ENCODE data around the gene SLC35D3.
A peak's percentile ranks its signal among the peaks of the same experiment; 100 is the strongest.
"Not testable (repeated sequence)": the region's sequence is repeated elsewhere in the genome, so short reads cannot be mapped to it uniquely, and the experiment has no call there.

SLC35D3 gene

GRCh38 chr6:136921936-136922684 lies at the start of gene SLC35D3:
Gene SLC35D3 (plus strand): TSS chr6:136922301. CDS start chr6:136922429, 128 bp downstream.
- no peak within 1 kb of the TSS for H3K27ac Mint-ChIP-seq
- peak; percentile 63 for DNase-seq

GRCh38 chr6:136873748-136874147 lies 48.4 kb upstream of the SLC35D3 start:
- no peak overlapping the region for H3K27ac Mint-ChIP-seq
- peaks cover 24% of the 10 kb centered on the region for H3K9me3 Mint-ChIP-seq
- H3K4me1 Mint-ChIP-seq (ENCODE audit: low read depth) = peaks cover 7% of the 10 kb centered on the region
- DNase-seq = no peak
- H3K4me3 Mint-ChIP-seq = no peak overlapping the region
- H3K36me3 Mint-ChIP-seq (ENCODE audit: low read depth) = peaks cover 72% of the 10 kb centered on the region
- H3K27me3 Mint-ChIP-seq = no peaks in the 10 kb centered on the region

More at GRCh38 chr6:136921936-136922684, at the start of gene SLC35D3:
- no peaks in the 10 kb centered on the region for H3K36me3 Mint-ChIP-seq (ENCODE audit: low read depth)
- H3K4me1 Mint-ChIP-seq (ENCODE audit: low read depth) = peaks cover 35% of the 10 kb centered on the region
- H3K27me3 Mint-ChIP-seq = peaks cover 66% of the 10 kb centered on the region
- H3K9me3 Mint-ChIP-seq = no peaks in the 10 kb centered on the region
- H3K4me3 Mint-ChIP-seq = peak within 1 kb of the TSS; percentile 74

GRCh38 chr6:136876469-136876868 lies 45.6 kb upstream of the SLC35D3 start:
- not testable (repeated sequence) for H3K4me3 Mint-ChIP-seq; H3K27me3 Mint-ChIP-seq; H3K4me1 Mint-ChIP-seq (ENCODE audit: low read depth); DNase-seq; H3K27ac Mint-ChIP-seq
- H3K36me3 Mint-ChIP-seq (ENCODE audit: low read depth) = peaks cover 62% of the 10 kb centered on the region
- peaks cover 24% of the 10 kb centered on the region for H3K9me3 Mint-ChIP-seq

- no peak overlapping the region for H3K4me3 Mint-ChIP-seq
- peaks cover 7% of the 10 kb centered on the region for H3K4me1 Mint-ChIP-seq (ENCODE audit: low read depth)
- DNase-seq = no peak
- no peaks in the 10 kb centered on the region for H3K27me3 Mint-ChIP-seq
- H3K9me3 Mint-ChIP-seq = peaks cover 7% of the 10 kb centered on the region
- no peak overlapping the region for H3K27ac Mint-ChIP-seq
- peaks cover 26% of the 10 kb centered on the region for H3K36me3 Mint-ChIP-seq (ENCODE audit: low read depth)
Measured at GRCh38 chr6:136880748-136881460, 41.2 kb upstream of the SLC35D3 start.

- H3K9me3 Mint-ChIP-seq = no peaks in the 10 kb centered on the region
- no peak overlapping the region for H3K27ac Mint-ChIP-seq
- peaks cover 6% of the 10 kb centered on the region for H3K4me1 Mint-ChIP-seq (ENCODE audit: low read depth)
- no peaks in the 10 kb centered on the region for H3K27me3 Mint-ChIP-seq
- H3K36me3 Mint-ChIP-seq (ENCODE audit: low read depth) = peaks cover 10% of the 10 kb centered on the region
- DNase-seq = no peak
- H3K4me3 Mint-ChIP-seq = no peak overlapping the region
Measured at GRCh38 chr6:136886091-136886490, 36.0 kb upstream of the SLC35D3 start.

GRCh38 chr6:136887953-136888352 lies 34.1 kb upstream of the SLC35D3 start:
- DNase-seq = no peak
- H3K27me3 Mint-ChIP-seq = no peaks in the 10 kb centered on the region
- no peaks in the 10 kb centered on the region for H3K9me3 Mint-ChIP-seq
- H3K27ac Mint-ChIP-seq = no peak overlapping the region
- no peak overlapping the region for H3K4me3 Mint-ChIP-seq
- H3K36me3 Mint-ChIP-seq (ENCODE audit: low read depth) = peaks cover 16% of the 10 kb centered on the region
- H3K4me1 Mint-ChIP-seq (ENCODE audit: low read depth) = peaks cover 6% of the 10 kb centered on the region

GRCh38 chr6:136889271-136890193 lies 32.6 kb upstream of the SLC35D3 start:
- Mint-ChIP-seq H3K4me1 (ENCODE audit: low read depth) (peaks cover 6% of the 10 kb centered on the region), H3K36me3 (ENCODE audit: low read depth) (peaks cover 21% of the 10 kb centered on the region), H3K27me3 (no peaks in the 10 kb centered on the region), H3K4me3 (no peak overlapping the region), H3K27ac (no peak overlapping the region), H3K9me3 (no peaks in the 10 kb centered on the region)
- DNase-seq = no peak

GRCh38 chr6:136890194-136890839 lies 31.8 kb upstream of the SLC35D3 start:
- Mint-ChIP-seq H3K27me3 (no peaks in the 10 kb centered on the region), H3K27ac (no peak overlapping the region), H3K4me3 (no peak overlapping the region), H3K4me1 (ENCODE audit: low read depth) (peaks cover 6% of the 10 kb centered on the region), H3K9me3 (no peaks in the 10 kb centered on the region), H3K36me3 (ENCODE audit: low read depth) (peaks cover 21% of the 10 kb centered on the region)
- DNase-seq = no peak

- peaks cover 6% of the 10 kb centered on the region for H3K4me1 Mint-ChIP-seq (ENCODE audit: low read depth)
- H3K9me3 Mint-ChIP-seq = no peaks in the 10 kb centered on the region
- peaks cover 21% of the 10 kb centered on the region for H3K36me3 Mint-ChIP-seq (ENCODE audit: low read depth)
- no peak overlapping the region for H3K4me3 Mint-ChIP-seq
- DNase-seq = no peak
- no peak overlapping the region for H3K27ac Mint-ChIP-seq
- H3K27me3 Mint-ChIP-seq = no peaks in the 10 kb centered on the region
Measured at GRCh38 chr6:136890986-136891385, 31.1 kb upstream of the SLC35D3 start.

GRCh38 chr6:136893187-136893586 lies 28.9 kb upstream of the SLC35D3 start:
- Mint-ChIP-seq H3K27me3 (no peaks in the 10 kb centered on the region), H3K9me3 (no peaks in the 10 kb centered on the region), H3K4me1 (ENCODE audit: low read depth) (peaks cover 6% of the 10 kb centered on the region), H3K36me3 (ENCODE audit: low read depth) (peaks cover 23% of the 10 kb centered on the region), H3K27ac (no peak overlapping the region), H3K4me3 (no peak overlapping the region)
- DNase-seq = no peak

GRCh38 chr6:136895901-136896300 lies 26.2 kb upstream of the SLC35D3 start:
- H3K4me1 Mint-ChIP-seq (ENCODE audit: low read depth) = peaks cover 4% of the 10 kb centered on the region
- H3K4me3 Mint-ChIP-seq = no peak overlapping the region
- no peak overlapping the region for H3K27ac Mint-ChIP-seq
- DNase-seq = no peak
- H3K9me3 Mint-ChIP-seq = no peaks in the 10 kb centered on the region
- H3K27me3 Mint-ChIP-seq = no peaks in the 10 kb centered on the region
- H3K36me3 Mint-ChIP-seq (ENCODE audit: low read depth) = peaks cover 38% of the 10 kb centered on the region

GRCh38 chr6:136897071-136897470 lies 25.0 kb upstream of the SLC35D3 start:
- H3K4me3 Mint-ChIP-seq = no peak overlapping the region
- H3K36me3 Mint-ChIP-seq (ENCODE audit: low read depth) = peaks cover 44% of the 10 kb centered on the region
- H3K9me3 Mint-ChIP-seq = no peaks in the 10 kb centered on the region
- H3K27ac Mint-ChIP-seq = no peak overlapping the region
- H3K27me3 Mint-ChIP-seq = no peaks in the 10 kb centered on the region
- no peak for DNase-seq
- peaks cover 4% of the 10 kb centered on the region for H3K4me1 Mint-ChIP-seq (ENCODE audit: low read depth)

GRCh38 chr6:136901212-136901784 lies 20.8 kb upstream of the SLC35D3 start:
- Mint-ChIP-seq H3K36me3 (ENCODE audit: low read depth) (peaks cover 43% of the 10 kb centered on the region), H3K9me3 (no peaks in the 10 kb centered on the region), H3K27me3 (no peaks in the 10 kb centered on the region), H3K27ac (no peak overlapping the region), H3K4me1 (ENCODE audit: low read depth) (peaks cover 4% of the 10 kb centered on the region), H3K4me3 (no peak overlapping the region)
- DNase-seq = no peak

- not testable (repeated sequence) for H3K4me3 Mint-ChIP-seq; DNase-seq; H3K9me3 Mint-ChIP-seq; H3K4me1 Mint-ChIP-seq (ENCODE audit: low read depth); H3K27me3 Mint-ChIP-seq; H3K27ac Mint-ChIP-seq
- peaks cover 30% of the 10 kb centered on the region for H3K36me3 Mint-ChIP-seq (ENCODE audit: low read depth)
Measured at GRCh38 chr6:136904477-136904876, 17.6 kb upstream of the SLC35D3 start.
